ENCODE data around the gene TNNI3K.

Gene TNNI3K

DNA sequence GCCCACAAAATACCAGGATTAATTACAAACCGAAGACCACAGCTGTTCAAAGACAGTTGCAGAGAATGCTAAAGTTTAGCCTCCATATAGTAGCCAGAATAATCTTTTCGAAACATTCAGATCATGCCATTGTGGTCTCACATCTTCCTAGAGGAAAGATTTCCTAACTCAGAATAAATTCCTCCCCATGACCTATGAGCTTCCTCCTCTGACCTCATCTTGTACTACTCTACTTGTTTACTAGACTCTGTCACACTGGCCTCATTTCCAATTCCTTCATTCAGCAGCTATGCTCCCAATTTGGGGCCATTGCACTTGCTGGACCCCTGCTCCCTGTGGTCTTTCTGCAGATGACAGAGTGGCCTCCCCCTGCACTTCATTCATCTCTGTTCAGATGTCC is 349.0 kb downstream of the TNNI3K start:
- no peak for DNase-seq

DNA sequence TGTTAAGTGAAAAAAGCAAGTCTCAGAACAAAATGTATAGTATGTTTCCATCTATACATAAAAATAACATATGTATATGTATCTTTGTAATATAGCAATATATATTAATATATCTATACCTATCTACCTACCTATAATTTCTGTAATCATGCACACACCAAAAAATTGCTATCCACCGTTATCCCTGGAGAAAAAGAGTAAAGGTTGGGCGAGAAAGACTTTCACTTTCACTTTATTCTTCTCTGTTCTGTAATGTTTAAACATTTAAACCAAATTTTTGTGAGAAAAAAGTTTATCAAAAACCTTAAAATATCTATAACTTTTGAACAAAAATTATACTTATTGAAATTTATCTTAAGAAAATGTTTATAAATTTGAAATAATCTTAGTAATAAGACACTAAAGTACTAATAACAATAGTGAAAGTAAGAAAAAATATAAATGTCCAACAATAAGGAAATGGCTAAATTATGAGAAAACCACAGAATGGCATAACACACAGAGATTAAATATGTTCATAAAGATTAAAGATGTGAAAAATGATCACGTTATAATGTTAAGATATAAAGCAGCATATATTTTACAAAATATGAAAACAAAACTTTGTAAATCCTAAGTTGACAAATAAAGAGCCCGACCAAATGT is 351.2 kb downstream of the TNNI3K start:
- no peak for DNase-seq

DNA sequence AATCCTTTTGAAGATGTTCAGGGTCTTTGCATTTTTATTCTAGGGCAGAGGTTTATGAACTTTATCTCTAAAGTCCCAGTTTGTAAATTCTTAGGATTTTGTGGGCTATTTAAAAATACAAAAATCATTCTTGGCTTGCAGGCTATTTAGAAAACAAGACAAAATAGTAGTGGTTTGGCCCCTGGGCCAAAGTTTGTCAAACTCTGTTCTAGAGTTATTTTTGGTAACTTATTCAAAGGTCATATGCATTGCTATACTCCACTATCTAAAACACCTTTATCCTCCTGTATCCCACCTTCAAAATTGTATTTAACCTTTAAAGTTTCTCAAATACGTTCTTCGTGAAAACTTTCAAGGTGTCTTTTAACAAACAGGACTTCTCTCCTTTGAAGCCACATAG is 352.7 kb downstream of the TNNI3K start:
- no peak for DNase-seq

DNA sequence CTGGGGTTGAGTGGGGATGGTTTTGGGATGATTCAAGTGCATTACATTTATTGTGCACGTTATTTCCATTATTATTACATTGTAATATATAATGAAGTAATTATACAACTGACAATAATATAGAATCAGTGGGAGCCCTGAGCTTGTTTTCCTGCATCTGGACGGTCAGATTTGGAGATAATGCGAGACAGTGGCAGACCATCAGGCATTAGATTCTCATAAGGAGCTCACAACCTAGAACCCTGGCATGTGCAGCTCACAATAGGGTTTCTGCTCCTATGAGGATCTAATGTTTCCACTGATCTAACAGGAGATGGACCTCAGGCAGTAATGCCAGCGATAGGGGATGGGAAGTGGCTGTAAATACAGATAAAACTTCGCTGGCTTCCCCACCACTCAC is 355.1 kb downstream of the TNNI3K start:
- no peak for DNase-seq

DNA sequence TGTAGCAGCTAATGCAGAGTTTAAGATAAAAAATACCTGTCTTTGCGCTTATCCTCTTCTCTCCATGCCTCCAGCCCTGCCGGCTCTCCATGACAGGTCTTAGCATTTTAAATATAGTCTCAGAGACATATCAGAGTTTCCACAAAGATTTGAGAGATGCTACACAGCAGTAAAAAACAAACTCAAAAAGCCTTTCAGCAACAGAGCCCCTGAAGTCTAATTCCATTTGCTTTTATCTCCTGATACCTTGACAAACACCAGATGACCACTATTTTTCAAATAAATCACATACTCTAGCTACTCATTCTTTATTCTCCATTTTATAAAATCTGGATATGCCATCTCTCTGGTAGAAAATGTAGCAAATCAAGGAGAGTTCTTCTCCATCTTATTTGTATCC is 356.8 kb downstream of the TNNI3K start:
- no peak for DNase-seq

DNA sequence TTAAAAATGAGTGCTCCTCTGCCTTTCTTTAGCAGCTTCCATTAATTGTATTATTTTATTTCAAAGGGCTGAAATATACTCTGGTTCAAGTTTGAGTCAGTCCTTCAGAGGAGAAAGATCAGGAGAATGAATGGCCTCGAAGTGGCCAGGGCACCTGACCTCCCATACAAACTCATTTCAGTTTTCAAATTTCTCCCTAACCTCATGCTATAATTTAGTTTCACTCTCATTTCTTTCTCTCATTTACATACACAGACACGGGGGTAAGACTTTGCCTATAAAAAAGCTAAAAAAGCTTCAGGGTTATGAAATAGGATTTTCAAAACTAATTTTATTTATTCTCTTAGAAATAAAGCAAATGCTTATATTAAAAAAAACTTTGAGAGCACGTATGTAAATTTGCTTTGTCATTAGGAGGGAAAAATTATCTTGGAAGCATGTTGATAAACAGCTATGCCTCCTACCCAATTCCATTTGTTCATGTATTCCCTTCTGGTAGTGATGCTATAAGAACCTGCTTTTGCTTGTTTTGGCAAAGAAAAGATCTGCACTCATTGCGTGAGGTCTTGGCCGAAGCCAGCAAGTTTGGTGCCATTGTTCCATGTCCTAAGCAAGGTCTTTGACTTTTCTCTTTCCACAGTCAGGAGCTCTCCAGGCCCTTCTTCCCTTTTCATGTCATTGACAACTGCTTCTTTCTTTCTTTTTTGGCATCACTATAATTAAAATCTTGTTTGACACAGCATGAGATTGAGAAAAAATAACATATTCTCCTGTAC is 357.6 kb downstream of the TNNI3K start:
- DNase-seq = no peak
